Measurements from ENCODE around the gene COL6A1. TPM values are rescaled to one million over a fixed set of nuclear protein-coding genes. Genes with fewer than 3 reads are reported as not detected.

Gene COL6A1
- total and polyA plus RNA-seq, 12 donors, result 71.9 to 388 (median 143) TPM

- Histone ChIP-seq H3K9me3 (no peaks in the 10 kb centered on the region), H3K36me3 (no peaks in the 10 kb centered on the region), H3K27ac (peak overlapping the region; percentile 48 to 87 (median 81)), H3K27me3 (peaks cover 0 to under 1% (median 0%) of the 10 kb centered on the region in 7 donors), H3K4me1 (peaks cover 0 to 30% (median 12%) of the 10 kb centered on the region in 9 donors), H3K4me3 (no peak overlapping the region)
- DNase-seq (peak; percentile 84 to 91), ATAC-seq (peak; percentile 85 to 97 (median 94))
- TF ChIP-seq, protein P1, sequence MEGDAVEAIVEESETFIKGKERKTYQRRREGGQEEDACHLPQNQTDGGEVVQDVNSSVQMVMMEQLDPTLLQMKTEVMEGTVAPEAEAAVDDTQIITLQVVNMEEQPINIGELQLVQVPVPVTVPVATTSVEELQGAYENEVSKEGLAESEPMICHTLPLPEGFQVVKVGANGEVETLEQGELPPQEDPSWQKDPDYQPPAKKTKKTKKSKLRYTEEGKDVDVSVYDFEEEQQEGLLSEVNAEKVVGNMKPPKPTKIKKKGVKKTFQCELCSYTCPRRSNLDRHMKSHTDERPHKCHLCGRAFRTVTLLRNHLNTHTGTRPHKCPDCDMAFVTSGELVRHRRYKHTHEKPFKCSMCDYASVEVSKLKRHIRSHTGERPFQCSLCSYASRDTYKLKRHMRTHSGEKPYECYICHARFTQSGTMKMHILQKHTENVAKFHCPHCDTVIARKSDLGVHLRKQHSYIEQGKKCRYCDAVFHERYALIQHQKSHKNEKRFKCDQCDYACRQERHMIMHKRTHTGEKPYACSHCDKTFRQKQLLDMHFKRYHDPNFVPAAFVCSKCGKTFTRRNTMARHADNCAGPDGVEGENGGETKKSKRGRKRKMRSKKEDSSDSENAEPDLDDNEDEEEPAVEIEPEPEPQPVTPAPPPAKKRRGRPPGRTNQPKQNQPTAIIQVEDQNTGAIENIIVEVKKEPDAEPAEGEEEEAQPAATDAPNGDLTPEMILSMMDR (IDR thresholded peaks at IDR 0.05), result no peak
- WGBS, 2 donors, result 50 to 56% methylated on average over 27 of the region's 27 CpGs
- intact Hi-C loops (cut with DNase I), result loop anchor here in 1 of 10 donors (10.0 kb wide), 2 partner anchors 46 to 64 kb away; partner anchors contain the start of genes COL6A1 and COL6A2
These were observed 67.6 kb downstream of the COL6A1 start for GRCh38 chr21:46048926-46049889.

DNA sequence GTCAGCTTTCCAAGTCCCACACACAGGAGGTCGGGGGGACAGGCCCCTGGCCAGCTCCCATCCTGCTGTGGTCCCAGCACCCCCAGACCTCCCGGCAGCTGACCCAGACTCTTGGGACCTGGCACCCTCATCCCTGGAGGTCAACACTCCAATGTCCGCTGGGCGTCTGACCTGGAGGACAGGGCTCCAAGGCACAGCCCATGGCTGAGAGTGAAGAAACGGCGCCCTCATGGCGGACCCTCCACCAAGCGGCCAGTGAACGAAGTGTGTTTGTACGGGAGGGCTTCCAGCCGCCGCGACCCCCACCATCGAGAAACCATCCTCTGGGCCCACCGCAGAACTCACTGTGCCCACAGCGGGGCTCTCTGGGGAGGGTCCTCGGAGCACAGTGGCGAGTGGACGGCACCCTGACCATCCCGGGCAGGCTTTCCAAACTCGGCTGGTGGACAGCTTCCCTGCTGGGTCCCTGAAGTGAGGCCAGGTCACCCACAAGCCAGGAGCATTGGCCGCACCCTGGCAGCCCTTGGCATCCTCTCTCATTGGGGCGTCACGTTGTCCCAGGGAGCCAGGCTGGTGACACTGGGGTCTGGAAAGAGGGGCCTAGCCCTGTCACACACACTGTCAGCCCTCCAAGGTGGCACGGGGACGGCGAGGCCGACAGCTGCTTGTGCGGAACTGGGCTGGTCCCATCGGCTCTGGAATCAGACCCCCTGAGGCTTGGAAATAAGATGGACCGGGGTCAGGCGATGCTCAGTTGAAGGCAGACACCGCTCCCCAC lies 68.5 kb downstream of the COL6A1 start:
- TF ChIP-seq, protein P1 (IDR thresholded peaks at IDR 0.05), result no peak
- Histone ChIP-seq H3K36me3 (no peaks in the 10 kb centered on the region), H3K9me3 (no peaks in the 10 kb centered on the region), H3K4me3 (no peak overlapping the region), H3K4me1 (peaks cover 0 to 36% (median 16%) of the 10 kb centered on the region in 9 donors), H3K27me3 (peaks cover 0 to 4% (median 0%) of the 10 kb centered on the region in 7 donors), H3K27ac (peak overlapping the region; percentile 48 to 87 (median 80))
- intact Hi-C loops (cut with DNase I), result loop anchor here in 1 of 10 donors (2.0 to 10.0 kb wide), 3 partner anchors 45 to 65 kb away; partner anchors contain the start of genes COL6A1 and COL6A2
- 89% methylated on average over 33 of the region's 33 CpGs for WGBS, 2 donors
- ATAC-seq (peak in 5 of 8 donors; percentile 3 to 19 (median 4)), DNase-seq (no peak)

- peaks cover 0 to 6% (median 0%) of the 10 kb centered on the region in 7 donors for H3K27me3 ChIP-seq
- TF ChIP-seq, protein P1 (IDR thresholded peaks at IDR 0.05), result no peak
- 92 to 95% methylated on average over 22 of the region's 22 CpGs for WGBS, 2 donors
- no peaks in the 10 kb centered on the region for H3K36me3 ChIP-seq
- H3K4me3 ChIP-seq, result no peak overlapping the region
- DNase-seq (no peak), ATAC-seq (peak in 1 of 8 donors; percentile 11)
- no peaks in the 10 kb centered on the region for H3K9me3 ChIP-seq
- peak overlapping the region in 4 of 10 donors; percentile 78 to 87 (median 83) for H3K27ac ChIP-seq
- peaks cover 0 to 36% (median 22%) of the 10 kb centered on the region in 9 donors for H3K4me1 ChIP-seq
- intact Hi-C loops (cut with DNase I), result loop anchor here in 1 of 10 donors (2.0 kb wide), 1 partner anchor 48 kb away; no protein-coding TSS in a partner anchor
These were observed 69.3 kb downstream of the COL6A1 start for GRCh38 chr21:46050668-46051378.

All from heart right ventricle (tissue), 16 donors.